Hematopoietic multipotent progenitor cell (in vitro differentiated cells): ENCODE measurements around the gene COPS9. TPM values are rescaled to one million over a fixed set of nuclear protein-coding genes. Genes with fewer than 3 reads are reported as not detected.

Experiments
- DNase-seq, 3 donors: peaks; one replicate each; pipeline ENCODE4 v3.0.0-alpha.2; 2011 to 2015; ENCODE audit warnings: low read depth in 2 of 3, low spot score in 2 of 3
- total RNA-seq: library from RNA; depleted of rRNA; stranded (reverse); fragments of >200 nt; gene quantifications from one replicate; pipeline ENCODE4 v1.2.3, GENCODE V29; 2012

The COPS9 gene
- total RNA-seq, 1 donor: 66.2 TPM

DNA sequence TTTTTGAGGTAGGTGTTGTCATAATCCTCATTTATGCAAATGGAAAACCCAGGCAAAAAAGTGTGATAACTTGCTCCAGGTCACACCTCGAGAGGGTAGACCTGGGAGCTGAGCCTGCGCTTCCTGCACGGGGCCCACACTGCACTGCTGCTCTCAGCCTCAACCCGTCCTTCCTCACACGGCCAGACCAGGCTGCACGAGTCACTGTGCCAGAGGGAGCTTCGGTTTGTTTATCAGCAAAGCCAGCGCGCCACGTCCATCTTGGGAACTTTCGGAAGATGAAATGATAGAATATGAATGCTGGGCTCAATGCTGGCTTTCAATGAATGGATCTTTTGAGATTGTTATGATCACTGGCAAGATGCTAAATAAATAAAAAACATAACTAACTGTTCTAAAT lies 14.4 kb downstream of the COPS9 start:
- no peak for DNase-seq

DNA sequence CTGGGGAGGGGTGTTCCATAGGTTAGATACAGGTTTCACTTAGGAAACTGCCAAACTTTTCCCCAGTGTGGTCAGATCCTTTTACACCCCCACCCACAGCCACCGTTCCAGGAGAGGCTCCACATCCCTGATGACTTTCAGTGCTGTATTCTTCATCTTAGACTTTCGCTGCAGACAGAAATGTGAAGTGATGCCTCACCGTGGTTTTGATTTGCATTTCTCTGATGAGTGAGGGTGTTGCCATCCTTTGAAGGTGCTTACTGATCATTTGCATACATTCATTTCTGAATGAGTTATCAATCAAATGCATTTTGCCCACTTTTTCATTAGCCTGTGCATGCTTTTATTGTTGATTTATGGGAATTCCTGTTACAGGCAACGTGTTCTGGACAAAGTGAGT lies 14.9 kb downstream of the COPS9 start:
- DNase-seq: no peak

DNA sequence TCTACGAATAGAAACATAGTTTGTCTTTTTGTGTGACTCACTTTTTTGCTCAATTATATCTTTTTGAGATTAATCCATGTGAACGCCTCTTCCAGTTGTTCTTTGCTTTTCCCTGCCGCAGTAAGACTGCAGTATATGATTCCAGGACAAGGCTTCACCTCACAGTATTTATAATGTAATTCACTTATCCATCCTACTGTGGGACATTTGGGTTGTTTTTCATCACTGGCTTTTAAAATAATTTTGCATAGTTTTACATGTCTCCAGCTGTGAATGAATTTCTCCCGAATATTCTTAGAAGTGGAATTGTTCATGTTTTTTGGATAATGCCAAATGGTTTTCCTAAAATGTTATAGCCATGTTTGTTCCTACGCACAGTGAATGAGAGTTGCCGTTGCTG lies 21.9 kb downstream of the COPS9 start:
- DNase-seq: no peak

DNA sequence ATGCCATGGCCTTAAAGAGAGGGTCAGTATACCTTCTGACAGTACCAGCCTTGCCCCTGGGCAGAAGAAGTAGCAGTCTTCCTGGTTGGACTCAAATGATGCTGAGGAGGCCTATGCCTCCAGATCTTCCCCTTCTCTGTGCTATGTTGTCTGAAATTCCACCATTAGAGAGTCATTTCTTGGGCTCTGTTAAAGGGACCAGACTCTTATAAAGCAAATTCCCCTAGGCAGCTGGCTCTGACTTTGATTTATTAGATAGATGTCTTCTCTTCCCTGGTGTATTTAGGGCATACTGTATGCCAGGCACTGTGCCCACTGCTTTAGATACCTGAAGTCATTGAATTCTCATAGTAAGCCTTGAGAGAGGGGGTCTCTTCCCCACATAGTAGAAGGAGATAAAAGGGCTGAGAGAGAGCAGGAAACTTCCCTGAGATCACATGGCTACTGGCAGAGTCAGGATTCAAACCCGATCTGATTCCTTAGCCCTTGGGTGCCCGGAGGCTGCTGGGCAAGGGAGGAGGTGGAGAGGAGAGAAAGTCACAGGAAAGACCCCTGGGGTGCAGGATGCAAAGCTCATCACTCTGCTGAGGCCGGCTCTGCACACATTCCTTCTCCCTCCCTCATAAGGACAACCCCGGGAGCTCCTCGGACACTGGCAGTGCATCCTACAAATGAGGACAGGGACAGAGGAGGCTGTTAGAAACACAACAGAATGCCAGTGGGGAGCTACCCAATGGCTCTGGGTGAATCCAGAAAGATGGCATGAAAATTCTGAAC lies 23.0 kb downstream of the COPS9 start:
- no peak for DNase-seq

DNA sequence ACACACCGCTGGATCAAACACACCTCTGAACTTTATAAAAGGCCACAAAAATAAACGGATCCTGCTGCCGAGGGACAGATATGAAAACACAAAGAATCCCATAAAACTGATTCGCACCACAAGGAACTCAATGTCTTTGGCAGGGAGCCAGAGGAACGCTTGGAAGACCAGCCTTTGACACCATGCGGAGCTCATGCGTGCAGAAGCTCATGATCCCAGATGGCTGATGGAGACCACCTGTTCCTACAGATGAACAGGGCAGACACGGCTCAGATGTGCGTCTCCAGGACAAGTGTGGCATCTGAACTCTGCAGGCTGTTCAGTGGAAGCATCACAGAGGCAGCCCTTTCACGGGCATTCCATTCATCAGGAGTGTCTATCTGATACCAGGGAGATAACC lies 24.9 kb downstream of the COPS9 start:
- DNase-seq: no peak

DNA sequence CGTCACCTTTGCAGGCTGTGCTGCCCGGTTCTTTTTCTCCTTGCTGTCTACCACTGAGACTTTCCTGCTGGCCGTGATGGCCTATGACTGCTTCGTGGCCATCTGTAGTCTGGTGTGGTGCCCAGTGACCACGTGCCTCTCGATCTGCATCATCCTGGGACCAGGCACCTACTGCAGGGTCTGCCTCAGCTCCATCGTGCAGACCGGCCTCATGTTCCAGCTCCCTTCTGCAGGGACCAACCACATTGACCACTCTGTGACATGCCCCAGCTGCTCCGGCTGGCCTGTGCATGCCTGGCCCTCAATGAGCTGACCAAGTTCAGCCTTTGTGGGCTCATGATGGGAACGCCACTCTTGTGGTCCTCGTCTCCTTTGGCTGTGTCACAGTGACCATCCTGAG lies 26.7 kb downstream of the COPS9 start:
- no peak for DNase-seq

DNA sequence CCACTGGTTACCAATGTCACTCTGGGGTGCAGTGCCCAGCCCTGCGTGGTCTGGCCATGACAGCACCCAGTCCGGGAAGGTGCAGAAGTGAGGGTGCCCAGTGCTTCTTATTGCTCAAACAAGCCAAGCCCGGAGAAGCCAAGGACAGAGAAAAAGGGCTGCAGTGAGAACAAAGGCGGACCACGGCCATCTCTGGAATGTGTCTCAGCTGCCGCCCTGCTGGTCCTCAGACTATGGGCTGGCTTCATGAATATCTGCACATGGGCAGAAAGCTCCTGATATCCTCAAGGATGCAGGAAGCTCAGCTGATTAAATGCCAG lies 28.7 kb downstream of the COPS9 start:
- no peak for DNase-seq

DNA sequence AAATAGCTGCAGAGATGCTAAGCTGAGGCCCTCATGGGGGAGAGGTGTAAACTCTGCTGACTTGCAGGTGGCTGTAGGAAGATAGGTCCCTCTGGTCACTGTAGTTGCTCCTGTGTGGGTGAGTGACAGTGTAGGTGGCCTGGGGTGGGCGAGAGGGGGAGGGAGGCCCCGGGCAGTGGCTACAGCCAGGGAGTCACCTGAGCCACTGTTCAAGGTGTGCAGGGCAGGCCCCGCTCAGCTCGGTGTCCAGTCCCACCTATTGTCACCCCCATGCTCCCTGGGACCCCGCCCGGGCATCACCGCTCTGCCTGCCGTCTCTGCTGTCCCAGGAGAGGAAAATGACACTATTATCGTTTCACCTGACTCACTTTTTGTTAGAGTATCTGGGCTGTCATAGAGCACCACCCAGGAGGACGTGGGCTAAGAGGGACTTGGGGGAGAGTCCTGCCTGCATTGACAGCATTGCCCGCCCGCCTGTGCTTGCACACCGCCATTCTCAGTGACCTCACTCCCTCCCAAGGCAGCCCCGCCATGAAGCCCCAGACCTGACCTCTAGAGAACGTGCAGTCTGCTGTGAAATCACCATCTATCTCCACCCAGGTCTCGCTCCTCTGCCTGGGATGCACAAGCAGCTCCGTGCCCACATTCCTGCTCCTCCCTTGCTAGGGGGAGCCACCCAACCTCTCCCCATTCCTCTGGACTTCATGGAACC lies 29.2 kb downstream of the COPS9 start:
- no peak for DNase-seq

DNA sequence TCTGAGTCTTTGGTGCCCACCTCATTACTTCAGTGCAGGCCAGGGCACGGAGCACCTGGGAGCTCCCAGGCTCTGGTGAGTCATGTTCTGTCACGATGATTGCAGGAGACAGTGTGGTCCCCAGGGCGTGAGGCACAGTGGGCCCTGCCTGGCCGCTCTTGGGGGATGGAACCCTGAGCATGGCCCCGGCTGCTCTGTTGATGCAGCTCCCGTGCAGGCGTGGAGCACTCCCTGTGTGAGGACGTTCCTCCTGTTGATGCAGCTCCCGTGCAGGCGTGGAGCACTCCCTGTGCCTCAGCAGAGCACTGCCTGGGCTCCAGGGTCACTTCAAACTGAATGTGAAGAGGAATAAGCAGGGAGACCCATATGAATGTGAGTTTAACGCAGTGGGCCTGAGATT lies 30.1 kb downstream of the COPS9 start:
- no peak for DNase-seq

DNA sequence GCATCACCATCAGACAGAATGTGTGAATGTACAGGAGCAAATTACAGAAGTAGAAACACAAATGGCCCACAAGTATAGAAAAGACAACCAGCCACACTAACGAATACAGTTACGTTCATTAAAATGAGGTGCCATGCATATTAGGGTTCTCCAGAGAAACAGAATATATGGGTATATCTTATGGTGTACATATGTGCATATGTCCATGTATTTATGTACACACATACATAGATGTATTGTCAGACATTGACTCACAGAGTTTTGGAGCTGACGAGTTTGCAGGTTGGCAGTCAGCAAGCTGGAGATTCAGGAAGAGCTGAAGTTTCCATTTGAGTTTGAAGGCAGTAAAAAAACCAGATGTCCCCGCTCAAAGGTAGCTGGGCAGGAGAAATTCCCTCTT lies 33.0 kb downstream of the COPS9 start:
- DNase-seq: no peak

DNA sequence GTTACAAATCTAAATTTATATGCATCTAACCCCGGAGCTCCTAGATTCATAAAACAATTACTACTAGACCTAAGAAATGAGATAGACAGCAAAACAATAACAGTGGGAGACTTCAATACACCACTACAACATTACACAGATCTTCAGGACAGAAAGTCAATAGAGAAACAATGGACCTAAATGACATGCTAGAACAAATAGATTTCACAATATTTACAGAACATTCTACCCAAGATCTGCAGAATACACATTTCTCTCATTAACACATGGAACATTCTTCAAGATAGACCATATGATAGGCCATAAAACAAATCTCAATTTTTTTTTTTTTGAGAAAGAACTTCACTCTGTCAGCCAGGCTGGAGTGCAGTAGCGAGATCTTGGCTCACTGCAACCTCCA lies 37.8 kb downstream of the COPS9 start:
- no peak for DNase-seq

DNA sequence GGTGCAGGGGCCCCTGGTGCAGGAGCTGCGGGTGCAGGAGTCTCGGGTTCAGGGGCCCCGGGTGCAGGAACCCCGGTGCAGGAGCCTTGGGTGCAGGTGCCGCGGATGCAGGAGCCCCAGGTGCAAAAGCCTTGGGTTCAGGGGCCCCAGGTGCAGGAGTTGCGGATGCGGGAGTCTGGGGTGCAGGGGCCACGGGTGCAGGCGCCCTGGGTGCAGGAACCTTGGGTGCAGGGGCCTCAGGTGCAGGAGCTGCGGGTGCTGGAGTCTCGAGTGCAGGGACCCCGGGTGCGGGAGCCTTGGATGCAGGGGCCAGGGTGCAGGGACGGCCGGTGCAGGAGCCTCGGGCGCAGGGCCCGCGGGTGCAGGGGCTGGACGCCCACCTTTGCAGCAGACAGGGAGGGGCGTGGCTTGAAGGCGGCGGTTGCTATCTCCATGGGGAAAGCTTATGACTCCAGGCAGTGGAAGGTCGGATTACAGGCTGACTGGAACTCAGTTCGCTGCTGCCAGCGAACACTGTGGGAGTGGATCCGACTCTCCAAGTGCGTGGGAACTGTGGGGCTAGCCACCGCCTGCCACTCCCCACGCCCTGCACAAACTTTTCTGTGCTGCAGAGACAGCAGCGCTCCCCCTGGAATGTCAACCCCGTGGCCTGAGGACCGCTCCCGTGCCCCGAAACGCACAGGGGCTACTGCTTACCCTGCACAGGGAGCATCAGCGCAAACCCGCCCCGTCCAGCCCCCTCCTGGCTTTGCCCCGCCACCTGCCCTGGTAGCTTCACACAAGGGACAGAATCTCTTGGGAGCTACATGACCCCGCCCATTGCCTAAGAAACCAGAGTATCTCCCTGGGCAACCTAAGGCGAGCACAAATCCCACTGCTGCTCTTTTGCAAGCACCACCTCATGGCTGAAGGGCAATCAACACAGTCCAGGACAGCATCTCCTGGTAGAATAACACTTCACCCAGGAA lies 40.3 kb downstream of the COPS9 start:
- DNase-seq: no peak

DNA sequence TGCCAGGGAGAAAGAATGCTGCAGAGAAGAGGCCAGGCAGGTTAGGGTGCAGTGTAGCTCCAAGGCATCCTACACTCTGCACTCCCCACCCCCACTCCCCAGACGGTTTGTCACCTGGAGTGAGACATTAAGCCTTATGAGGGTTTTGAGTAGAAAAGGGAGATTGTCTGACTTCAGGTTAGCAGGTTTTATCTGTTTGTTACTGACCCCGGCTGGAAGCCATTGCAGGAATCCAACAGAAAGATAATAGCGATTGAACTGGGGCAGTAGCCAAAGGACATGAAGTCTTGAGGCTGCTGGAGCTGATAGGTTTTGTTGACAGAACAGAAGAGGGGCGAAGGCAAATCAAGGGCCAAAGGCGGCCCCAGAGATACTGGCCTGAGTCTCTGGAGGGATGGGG lies 46.8 kb downstream of the COPS9 start:
- DNase-seq: no peak

DNA sequence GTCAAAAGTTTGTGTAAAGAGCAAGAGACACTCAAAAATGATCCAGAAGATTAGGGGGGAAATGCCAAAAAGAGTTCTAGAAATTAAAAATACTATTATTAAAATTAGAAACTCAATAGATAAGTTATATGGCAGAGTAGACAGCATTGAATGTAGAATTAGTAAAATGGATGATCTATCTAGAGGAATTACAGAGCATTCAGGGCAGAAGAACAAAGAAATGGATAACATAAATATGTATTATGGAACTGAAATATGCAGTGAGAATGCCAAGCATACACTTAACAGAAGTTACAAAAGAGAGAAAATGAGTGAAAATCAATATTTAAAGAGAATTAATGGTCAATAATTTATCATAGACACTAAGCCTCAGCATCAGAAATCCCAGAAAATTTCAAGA lies 49.5 kb downstream of the COPS9 start:
- DNase-seq: no peak

Other genes starting within 250 kb of the COPS9 start
- gene NDUFA10, start 111.0 kb downstream of the COPS9 start, total RNA-seq: 96.1 TPM
- gene OR6B2, start 105.9 kb downstream of the COPS9 start, total RNA-seq: not detected
- gene OR6B3, start 82.8 kb downstream of the COPS9 start, total RNA-seq: not detected
- gene OTOS, start 4.4 kb upstream of the COPS9 start, total RNA-seq: not detected